HG03378 (cell line): ENCODE results near the gene ABCB8.
"Not testable (repeated sequence)": the region's sequence is repeated elsewhere in the genome, so short reads cannot be mapped to it uniquely, and the experiment has no call there.

Source experiments
- ATAC-seq: cut with Tn5 transposase; IDR thresholded peaks from one replicate; pipeline ENCODE4 v1.9.1; 2021; ENCODE audit warnings: mild to moderate bottlenecking, moderate library complexity; ENCODE audit not compliant: unreplicated experiment

The ABCB8 gene

GRCh38 chr7:151033864-151034249 is 5.6 kb downstream of the ABCB8 start:
- no peak for ATAC-seq

GRCh38 chr7:151034312-151035025 is 6.2 kb downstream of the ABCB8 start:
- ATAC-seq, result no peak

GRCh38 chr7:151035026-151035717 is 6.9 kb downstream of the ABCB8 start:
- no peak for ATAC-seq

- ATAC-seq, result no peak
These were observed 7.7 kb downstream of the ABCB8 start for GRCh38 chr7:151035902-151036301.

- peak; percentile 59 for ATAC-seq
These were observed 10.9 kb downstream of the ABCB8 start for GRCh38 chr7:151038951-151039849.

GRCh38 chr7:151039850-151040548 is 11.7 kb downstream of the ABCB8 start:
- no peak for ATAC-seq

- no peak for ATAC-seq
These were observed 12.5 kb downstream of the ABCB8 start for GRCh38 chr7:151040616-151041375.

- ATAC-seq, result not testable (repeated sequence)
These were observed 15.2 kb downstream of the ABCB8 start for GRCh38 chr7:151043449-151043848.

- ATAC-seq, result no peak
These were observed 15.7 kb downstream of the ABCB8 start for GRCh38 chr7:151043959-151044358.

GRCh38 chr7:151045262-151045661 is 17.0 kb downstream of the ABCB8 start:
- no peak for ATAC-seq

GRCh38 chr7:151045967-151046366 is 17.7 kb downstream of the ABCB8 start:
- ATAC-seq, result no peak

- no peak for ATAC-seq
These were observed 18.6 kb downstream of the ABCB8 start for GRCh38 chr7:151046603-151047573.

- no peak for ATAC-seq
These were observed 19.9 kb downstream of the ABCB8 start, which contains the start of gene ASIC3 for GRCh38 chr7:151047976-151048815. TSS of gene ASIC3 (plus strand) at chr7:151048531. CDS start at chr7:151048886, 355 bp downstream.

GRCh38 chr7:151048911-151049463 is 20.7 kb downstream of the ABCB8 start:
- ATAC-seq, result no peak

GRCh38 chr7:151051108-151051507 is 22.9 kb downstream of the ABCB8 start:
- no peak for ATAC-seq

GRCh38 chr7:151053096-151053495 is 24.8 kb downstream of the ABCB8 start:
- no peak for ATAC-seq

- no peak for ATAC-seq
These were observed 25.5 kb downstream of the ABCB8 start for GRCh38 chr7:151053751-151054150.

- ATAC-seq, result no peak
These were observed 28.0 kb downstream of the ABCB8 start for GRCh38 chr7:151056283-151056665.
